ENCODE data around the gene METRN. TPM values are rescaled to one million over a fixed set of nuclear protein-coding genes. Genes with fewer than 3 reads are reported as not detected.
"Not testable (repeated sequence)": the region's sequence is repeated elsewhere in the genome, so short reads cannot be mapped to it uniquely, and the experiment has no call there.

The METRN gene
- total and polyA plus RNA-seq, 2 donors (not counting 1 experiment from before 2014, with no cell fraction given): 5.3 to 35.3 TPM

DNA sequence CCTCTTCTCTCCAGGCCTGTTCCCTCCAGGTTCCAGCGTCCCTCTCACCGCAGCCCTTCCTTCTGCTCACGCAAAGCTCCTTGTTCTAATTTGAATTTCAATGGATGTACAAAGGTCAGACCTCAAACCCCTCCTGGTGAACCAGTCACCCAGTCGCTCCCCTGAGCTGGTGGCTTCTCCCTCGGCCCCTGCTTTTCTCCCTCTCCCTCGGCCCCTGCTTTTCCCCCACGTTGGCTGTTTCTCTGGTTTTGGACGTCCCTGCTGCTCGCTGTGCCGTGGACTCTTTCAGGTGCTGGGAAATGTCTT is 37.0 kb downstream of the METRN start:
- no peak for TF ChIP-seq CTCF (conservative IDR thresholded peaks at IDR 0.05 in 1 of 2, IDR thresholded peaks at IDR 0.05 in 1 of 2; ENCODE audit: low read depth in 1 of 2, low read length in 2 of 2)
- TF ChIP-seq EZH2 (IDR thresholded peaks at IDR 0.05; ENCODE audit: low read length, missing control alignments): no peak
- no peaks in the 10 kb centered on the region for H4K20me1 ChIP-seq (ENCODE audit: control insufficient read depth, extremely low read depth, insufficient read depth, low read length)
- H3K36me3 ChIP-seq (ENCODE audit: control insufficient read depth, insufficient read depth, low read length): no peaks in the 10 kb centered on the region
- DNase-seq (ENCODE audit: low read depth in 2 of 2): no peak
- no peaks in the 10 kb centered on the region for H3K4me1 ChIP-seq (ENCODE audit: control insufficient read depth, extremely low read depth, insufficient read depth, low read length)
- H3K27me3 ChIP-seq (ENCODE audit: control insufficient read depth, insufficient read depth, low read length): peaks cover 9% of the 10 kb centered on the region
- no peak overlapping the region for H3K4me3 ChIP-seq (replicated peaks in 1 of 4; ENCODE audit: control extremely low read depth in 1 of 4, insufficient read depth in 1 of 4, low read depth in 3 of 4, low read length in 4 of 4)
- H3K9me3 ChIP-seq (ENCODE audit: control insufficient read depth, insufficient read depth, low read depth, low read length): no peaks in the 10 kb centered on the region
- no peak overlapping the region for H2AFZ ChIP-seq (ENCODE audit: low read length)
- H3K4me2 ChIP-seq (ENCODE audit: extremely low read depth, insufficient read depth, low read length): no peak overlapping the region
- no peak overlapping the region for H3K27ac ChIP-seq (ENCODE audit: insufficient read depth, low read length)
- H3K79me2 ChIP-seq (ENCODE audit: control insufficient read depth, insufficient read depth, low read length): no peaks in the 10 kb centered on the region
- H3K9ac ChIP-seq (ENCODE audit: insufficient read depth, low read length): no peak overlapping the region

- not testable (repeated sequence) for H4K20me1 ChIP-seq (ENCODE audit: control insufficient read depth, extremely low read depth, insufficient read depth, low read length); DNase-seq (ENCODE audit: low read depth in 2 of 2); H3K27ac ChIP-seq (ENCODE audit: insufficient read depth, low read length); H3K4me2 ChIP-seq (ENCODE audit: extremely low read depth, insufficient read depth, low read length); H3K4me1 ChIP-seq (ENCODE audit: control insufficient read depth, extremely low read depth, insufficient read depth, low read length); H3K4me3 ChIP-seq (replicated peaks in 1 of 4; ENCODE audit: control extremely low read depth in 1 of 4, insufficient read depth in 1 of 4, low read depth in 3 of 4, low read length in 4 of 4); H3K27me3 ChIP-seq (ENCODE audit: control insufficient read depth, insufficient read depth, low read length); H3K9ac ChIP-seq (ENCODE audit: insufficient read depth, low read length); H2AFZ ChIP-seq (ENCODE audit: low read length); H3K9me3 ChIP-seq (ENCODE audit: control insufficient read depth, insufficient read depth, low read depth, low read length); H3K79me2 ChIP-seq (ENCODE audit: control insufficient read depth, insufficient read depth, low read length); H3K36me3 ChIP-seq (ENCODE audit: control insufficient read depth, insufficient read depth, low read length)
These were observed 39.2 kb downstream of the METRN start for GRCh38 chr16:754121-754607.

- no peaks in the 10 kb centered on the region for H3K9me3 ChIP-seq (ENCODE audit: control insufficient read depth, insufficient read depth, low read depth, low read length)
- H3K27ac ChIP-seq (ENCODE audit: insufficient read depth, low read length): no peak overlapping the region
- no peaks in the 10 kb centered on the region for H3K79me2 ChIP-seq (ENCODE audit: control insufficient read depth, insufficient read depth, low read length)
- DNase-seq (ENCODE audit: low read depth in 2 of 2): no peak
- H2AFZ ChIP-seq (ENCODE audit: low read length): no peak overlapping the region
- no peak overlapping the region for H3K4me2 ChIP-seq (ENCODE audit: extremely low read depth, insufficient read depth, low read length)
- no peaks in the 10 kb centered on the region for H3K4me1 ChIP-seq (ENCODE audit: control insufficient read depth, extremely low read depth, insufficient read depth, low read length)
- H3K36me3 ChIP-seq (ENCODE audit: control insufficient read depth, insufficient read depth, low read length): no peaks in the 10 kb centered on the region
- H3K9ac ChIP-seq (ENCODE audit: insufficient read depth, low read length): no peak overlapping the region
- peaks cover 9% of the 10 kb centered on the region for H3K27me3 ChIP-seq (ENCODE audit: control insufficient read depth, insufficient read depth, low read length)
- H4K20me1 ChIP-seq (ENCODE audit: control insufficient read depth, extremely low read depth, insufficient read depth, low read length): no peaks in the 10 kb centered on the region
- H3K4me3 ChIP-seq (replicated peaks in 1 of 4; ENCODE audit: control extremely low read depth in 1 of 4, insufficient read depth in 1 of 4, low read depth in 3 of 4, low read length in 4 of 4): no peak overlapping the region
- TF ChIP-seq CTCF (conservative IDR thresholded peaks at IDR 0.05 in 1 of 2, IDR thresholded peaks at IDR 0.05 in 1 of 2; ENCODE audit: low read depth in 1 of 2, low read length in 2 of 2) (no peak), EZH2 (IDR thresholded peaks at IDR 0.05; ENCODE audit: low read length, missing control alignments) (no peak)
These were observed 39.7 kb downstream of the METRN start for GRCh38 chr16:754656-755055.

Data from fibroblast of lung (primary cell).